Vagina (tissue), 2 donors: Measurements from ENCODE around the gene PGLYRP4. TPM values are rescaled to one million over a fixed set of nuclear protein-coding genes. Genes with fewer than 3 reads are reported as not detected.

ENCODE experiments used
- DNase-seq, 2 donors: peaks; one replicate each; pipeline ENCODE4 v3.0.0-alpha.2; 2017; ENCODE audit errors: extremely low spot score in 2 of 2
- H3K27ac ChIP-seq: fragments of 200-600 bp; sonication (generic); one replicate; pipeline ENCODE4 v1.5.1; 2019
- H3K27me3 ChIP-seq: fragments of 200-600 bp; sonication (generic); one replicate; pipeline ENCODE4 v1.5.1; 2019
- H3K36me3 ChIP-seq, 2 donors: fragments of 200-600 bp; sonication (generic); one replicate each; pipeline ENCODE4 v1.5.1; 2017 to 2019
- H3K4me1 ChIP-seq: fragments of 200-600 bp; sonication (generic); one replicate; pipeline ENCODE4 v1.5.1; 2019
- H3K4me3 ChIP-seq, 2 donors: fragments of 200-600 bp; sonication (generic); 1 replicate in 1 of 2; 2 replicates in 1 of 2; pipeline ENCODE4 v1.5.1; 2016 to 2019
- H3K9me3 ChIP-seq: fragments of 200-600 bp; sonication (generic); one replicate; pipeline ENCODE4 v1.5.1; 2019
- POLR2A ChIP-seq, 2 donors: fragments of 450-650 bp; IDR thresholded peaks; one replicate each; pipeline ENCODE4 v1.6.1; 2017; ENCODE audit warnings: antibody characterized with exemption in 2 of 2, mild to moderate bottlenecking in 2 of 2, moderate library complexity in 2 of 2
- POLR2AphosphoS5 ChIP-seq, 2 donors: sonication (generic); formaldehyde crosslinking; IDR thresholded peaks; one replicate each; pipeline ENCODE4 v1.9.0; 2017; ENCODE audit warnings: antibody characterized with exemption in 2 of 2, mild to moderate bottlenecking in 2 of 2, low read depth in 1 of 2; ENCODE audit not compliant: insufficient read depth in 1 of 2
- intact Hi-C: fragments of 100-400 bp; cut with DNase I; formaldehyde crosslinking; loops from one replicate; pipeline ENCODE4 v1.15.1; 2023
- total RNA-seq: library from RNA; depleted of rRNA; stranded (reverse); fragments of >200 nt; gene quantifications from one replicate; pipeline ENCODE4 v1.2.3, GENCODE V29; 2016
- TF ChIP-seq, protein P1 (sequence below), 3 experiments: fragments of 450-650 bp in 2 of 3; fragments of 200-600 bp in 1 of 3; sonication (generic) in 1 of 3; IDR thresholded peaks; one replicate each; pipeline ENCODE4 v1.5.1; 2017 to 2019; ENCODE audit warnings: antibody characterized with exemption in 3 of 3, mild to moderate bottlenecking in 2 of 3, moderate library complexity in 2 of 3

The PGLYRP4 gene
- total RNA-seq, 1 donor from 2014 or later = 3.9 TPM

DNA sequence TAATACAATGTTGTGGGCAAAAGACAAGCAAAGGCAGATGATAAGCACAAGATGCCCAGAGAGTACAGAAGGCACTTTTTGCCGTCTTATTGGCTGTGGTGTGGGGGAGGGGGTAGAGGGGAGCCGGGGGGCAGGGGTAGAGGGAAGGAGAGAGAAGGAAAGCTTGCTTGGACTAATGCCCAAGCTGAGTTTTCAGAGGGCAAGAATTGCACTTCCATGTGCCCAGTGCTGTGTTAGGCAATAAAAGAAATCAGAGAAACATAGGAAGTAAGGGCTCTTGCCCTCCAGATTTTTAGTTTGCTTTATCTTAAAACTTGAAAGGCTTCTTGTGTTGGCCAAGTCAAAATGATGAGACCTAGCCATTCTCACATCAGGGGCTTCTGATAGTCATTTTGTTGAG lies 18.4 kb upstream of the PGLYRP4 start:
- no peak overlapping the region for H3K27ac ChIP-seq
- H3K4me3 ChIP-seq = no peak overlapping the region
- H3K27me3 ChIP-seq = no peaks in the 10 kb centered on the region
- DNase-seq = peak in 1 of 2 donors; percentile 4
- no peaks in the 10 kb centered on the region for H3K9me3 ChIP-seq
- no peaks in the 10 kb centered on the region for H3K36me3 ChIP-seq
- intact Hi-C loops = no loop called here
- peaks cover 5% of the 10 kb centered on the region for H3K4me1 ChIP-seq
- TF ChIP-seq POLR2A (IDR thresholded peaks at IDR 0.05) (no peak), POLR2AphosphoS5 (IDR thresholded peaks at IDR 0.05; ENCODE audit: insufficient read depth in 1 of 2, low read depth in 1 of 2) (no peak)
- TF ChIP-seq, protein P1, sequence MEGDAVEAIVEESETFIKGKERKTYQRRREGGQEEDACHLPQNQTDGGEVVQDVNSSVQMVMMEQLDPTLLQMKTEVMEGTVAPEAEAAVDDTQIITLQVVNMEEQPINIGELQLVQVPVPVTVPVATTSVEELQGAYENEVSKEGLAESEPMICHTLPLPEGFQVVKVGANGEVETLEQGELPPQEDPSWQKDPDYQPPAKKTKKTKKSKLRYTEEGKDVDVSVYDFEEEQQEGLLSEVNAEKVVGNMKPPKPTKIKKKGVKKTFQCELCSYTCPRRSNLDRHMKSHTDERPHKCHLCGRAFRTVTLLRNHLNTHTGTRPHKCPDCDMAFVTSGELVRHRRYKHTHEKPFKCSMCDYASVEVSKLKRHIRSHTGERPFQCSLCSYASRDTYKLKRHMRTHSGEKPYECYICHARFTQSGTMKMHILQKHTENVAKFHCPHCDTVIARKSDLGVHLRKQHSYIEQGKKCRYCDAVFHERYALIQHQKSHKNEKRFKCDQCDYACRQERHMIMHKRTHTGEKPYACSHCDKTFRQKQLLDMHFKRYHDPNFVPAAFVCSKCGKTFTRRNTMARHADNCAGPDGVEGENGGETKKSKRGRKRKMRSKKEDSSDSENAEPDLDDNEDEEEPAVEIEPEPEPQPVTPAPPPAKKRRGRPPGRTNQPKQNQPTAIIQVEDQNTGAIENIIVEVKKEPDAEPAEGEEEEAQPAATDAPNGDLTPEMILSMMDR (IDR thresholded peaks at IDR 0.05) = no peak

DNA sequence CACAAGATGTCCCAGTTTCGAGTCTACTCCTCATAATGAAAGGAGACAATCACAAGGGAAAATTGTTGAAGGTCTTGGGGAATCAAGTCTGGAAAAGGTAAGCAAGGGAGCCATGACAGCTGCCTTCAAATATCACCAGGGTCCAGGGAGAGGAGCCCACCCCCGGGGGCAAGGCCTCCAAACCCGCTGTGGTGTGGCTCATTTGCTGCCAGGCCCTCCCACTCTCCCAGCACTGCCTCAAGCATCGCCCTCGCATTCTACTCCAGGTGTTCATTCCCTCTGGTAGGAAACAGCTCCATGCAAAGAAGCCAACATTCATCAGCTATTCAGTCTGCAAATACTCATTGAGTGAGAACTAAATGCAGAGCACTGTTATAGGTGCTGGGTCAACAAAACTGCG lies 17.6 kb upstream of the PGLYRP4 start:
- Histone ChIP-seq H3K9me3 (no peaks in the 10 kb centered on the region), H3K4me1 (peaks cover 5% of the 10 kb centered on the region), H3K27me3 (no peaks in the 10 kb centered on the region), H3K27ac (no peak overlapping the region), H3K36me3 (no peaks in the 10 kb centered on the region), H3K4me3 (no peak overlapping the region)
- TF ChIP-seq POLR2A (IDR thresholded peaks at IDR 0.05) (no peak), POLR2AphosphoS5 (IDR thresholded peaks at IDR 0.05; ENCODE audit: insufficient read depth in 1 of 2, low read depth in 1 of 2) (no peak)
- TF ChIP-seq, protein P1 (IDR thresholded peaks at IDR 0.05) = no peak
- intact Hi-C loops = no loop called here
- no peak for DNase-seq

DNA sequence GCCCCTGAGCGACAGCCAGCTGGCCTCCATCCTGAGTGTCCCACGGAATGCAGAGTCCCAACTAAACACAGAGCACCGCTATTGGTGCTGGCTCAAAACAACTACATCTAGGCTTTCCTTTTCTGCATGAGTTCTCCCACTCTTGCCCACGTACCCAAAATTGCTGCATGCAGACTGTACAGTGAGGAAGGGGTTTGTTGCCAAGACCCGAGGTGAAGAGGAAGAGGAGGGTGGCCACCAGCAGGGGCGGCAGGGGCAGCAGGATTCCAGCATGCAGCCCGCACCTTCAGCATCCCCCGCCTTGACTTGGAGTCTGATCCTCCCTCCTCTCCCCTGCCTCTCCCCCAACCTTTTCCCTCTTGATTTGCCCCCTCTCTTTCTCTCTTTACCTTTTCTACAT lies 17.1 kb upstream of the PGLYRP4 start:
- TF ChIP-seq POLR2AphosphoS5 (IDR thresholded peaks at IDR 0.05; ENCODE audit: insufficient read depth in 1 of 2, low read depth in 1 of 2) = no peak
- TF ChIP-seq, protein P1 (IDR thresholded peaks at IDR 0.05) = no peak
- no peak for TF ChIP-seq POLR2A (IDR thresholded peaks at IDR 0.05)
- H3K27ac ChIP-seq = no peak overlapping the region
- H3K27me3 ChIP-seq = no peaks in the 10 kb centered on the region
- peak in 1 of 2 donors; percentile 81 for DNase-seq
- H3K4me1 ChIP-seq = peaks cover 5% of the 10 kb centered on the region
- no peaks in the 10 kb centered on the region for H3K36me3 ChIP-seq
- no peak overlapping the region for H3K4me3 ChIP-seq
- no peaks in the 10 kb centered on the region for H3K9me3 ChIP-seq
- intact Hi-C loops = no loop called here

DNA sequence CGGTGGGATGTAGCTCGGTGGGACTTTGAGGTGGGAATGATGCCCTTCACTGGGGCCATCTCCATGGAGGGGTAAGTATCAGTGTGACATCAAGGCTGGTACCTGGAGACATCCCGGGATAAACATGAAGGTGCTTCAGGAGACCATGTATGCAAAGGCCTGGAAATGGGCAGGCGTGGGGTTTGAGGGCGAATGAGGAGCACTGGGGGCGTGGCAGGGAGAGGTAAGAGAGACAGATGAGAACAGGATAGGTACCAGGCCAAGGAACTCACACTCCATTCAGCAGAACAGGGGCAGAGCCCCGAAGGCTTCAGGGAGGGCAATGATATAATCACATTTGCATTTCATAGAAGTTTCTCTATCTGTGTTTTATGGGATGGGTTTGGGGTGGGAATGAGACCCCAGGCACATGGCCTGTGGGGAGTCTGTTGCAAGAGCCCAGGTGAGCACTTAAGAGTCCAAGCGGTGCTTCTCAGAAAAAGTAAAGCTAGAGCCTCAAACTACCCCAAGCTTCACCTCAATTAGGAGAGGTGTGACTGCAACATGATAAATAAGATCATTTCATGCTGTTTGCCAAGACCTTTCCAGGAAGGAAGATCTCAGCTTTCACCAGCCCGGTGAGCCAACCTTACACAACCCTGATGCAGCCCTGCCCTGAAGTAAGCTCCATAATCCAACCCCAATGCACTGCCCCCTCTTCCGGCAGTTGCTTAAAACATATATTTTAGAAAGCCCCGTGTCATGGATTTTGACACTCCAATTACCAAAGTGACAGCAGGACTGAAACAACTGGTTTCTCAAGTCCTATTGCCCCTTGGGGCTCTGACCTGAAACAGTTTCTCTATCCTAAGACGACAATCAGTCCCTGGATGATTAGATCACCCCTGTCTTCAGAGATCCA lies 16.4 kb upstream of the PGLYRP4 start:
- H3K9me3 ChIP-seq = no peaks in the 10 kb centered on the region
- TF ChIP-seq POLR2A (IDR thresholded peaks at IDR 0.05) (no peak), POLR2AphosphoS5 (IDR thresholded peaks at IDR 0.05; ENCODE audit: insufficient read depth in 1 of 2, low read depth in 1 of 2) (no peak)
- TF ChIP-seq, protein P1 (IDR thresholded peaks at IDR 0.05) = no peak
- H3K4me1 ChIP-seq = peaks cover 5% of the 10 kb centered on the region
- intact Hi-C loops = no loop called here
- H3K27me3 ChIP-seq = no peaks in the 10 kb centered on the region
- peak in 1 of 2 donors; percentile 94 for DNase-seq
- H3K4me3 ChIP-seq = no peak overlapping the region
- H3K36me3 ChIP-seq = no peaks in the 10 kb centered on the region
- H3K27ac ChIP-seq = no peak overlapping the region

DNA sequence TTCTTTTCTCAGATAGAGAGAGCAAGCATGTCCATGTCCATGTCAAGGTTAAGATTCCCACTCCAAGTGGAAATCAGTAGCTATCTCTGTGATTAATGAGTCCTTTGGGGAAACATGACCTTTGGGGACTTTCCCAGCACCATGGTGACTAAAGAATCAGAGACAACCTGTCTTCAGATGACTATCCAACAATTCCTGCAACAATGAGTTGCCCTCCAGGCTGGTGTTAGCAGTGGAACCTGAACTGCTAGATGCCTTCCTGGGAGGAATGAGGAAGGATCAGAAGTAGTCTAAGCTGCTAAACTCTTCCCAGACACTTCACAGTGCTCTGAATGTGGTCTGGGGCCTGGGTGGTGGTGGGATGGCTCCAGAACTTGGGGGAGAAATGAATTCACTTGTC lies 15.5 kb upstream of the PGLYRP4 start:
- peak in 1 of 2 donors; percentile 93 for DNase-seq
- H3K27ac ChIP-seq = no peak overlapping the region
- no peaks in the 10 kb centered on the region for H3K36me3 ChIP-seq
- TF ChIP-seq, protein P1 (IDR thresholded peaks at IDR 0.05) = no peak
- peak in 1 of 2 donors; percentile 46 for TF ChIP-seq POLR2AphosphoS5 (IDR thresholded peaks at IDR 0.05; ENCODE audit: insufficient read depth in 1 of 2, low read depth in 1 of 2)
- no peak for TF ChIP-seq POLR2A (IDR thresholded peaks at IDR 0.05)
- H3K27me3 ChIP-seq = no peaks in the 10 kb centered on the region
- no peak overlapping the region for H3K4me3 ChIP-seq
- intact Hi-C loops = no loop called here
- peaks cover 5% of the 10 kb centered on the region for H3K4me1 ChIP-seq
- no peaks in the 10 kb centered on the region for H3K9me3 ChIP-seq
